HG02763 (cell line): Measurements from ENCODE around the gene SCNN1B.
"Not testable (repeated sequence)": the region's sequence is repeated elsewhere in the genome, so short reads cannot be mapped to it uniquely, and the experiment has no call there.

ENCODE experiments used
- ATAC-seq: cut with Tn5 transposase; IDR thresholded peaks from one replicate; pipeline ENCODE4 v1.9.1; 2021; ENCODE audit warnings: mild to moderate bottlenecking, moderate library complexity; ENCODE audit not compliant: unreplicated experiment

Gene SCNN1B

GRCh38 chr16:23378921-23379320 is 76.8 kb downstream of the SCNN1B start:
- no peak for ATAC-seq

- ATAC-seq: no peak
These were observed 77.6 kb downstream of the SCNN1B start for GRCh38 chr16:23379707-23380106.

GRCh38 chr16:23380501-23380951 is 78.4 kb downstream of the SCNN1B start:
- ATAC-seq: no peak

- not testable (repeated sequence) for ATAC-seq
These were observed 79.6 kb downstream of the SCNN1B start for GRCh38 chr16:23381702-23382101.

GRCh38 chr16:23382279-23382678 is 80.2 kb downstream of the SCNN1B start:
- ATAC-seq: no peak

GRCh38 chr16:23383881-23384280 is 81.8 kb downstream of the SCNN1B start:
- ATAC-seq: no peak

- no peak for ATAC-seq
These were observed 82.8 kb downstream of the SCNN1B start for GRCh38 chr16:23384878-23385277.

GRCh38 chr16:23385441-23385840 is 83.3 kb downstream of the SCNN1B start:
- no peak for ATAC-seq

GRCh38 chr16:23387666-23388065 is 85.6 kb downstream of the SCNN1B start:
- no peak for ATAC-seq

- no peak for ATAC-seq
These were observed 86.7 kb downstream of the SCNN1B start for GRCh38 chr16:23388786-23389185.

GRCh38 chr16:23389201-23389600 is 87.1 kb downstream of the SCNN1B start:
- ATAC-seq: no peak

- ATAC-seq: not testable (repeated sequence)
These were observed 87.8 kb downstream of the SCNN1B start for GRCh38 chr16:23389936-23390335.

- no peak for ATAC-seq
These were observed 89.5 kb downstream of the SCNN1B start for GRCh38 chr16:23391381-23392222.

GRCh38 chr16:23392223-23392600 is 90.1 kb downstream of the SCNN1B start:
- no peak for ATAC-seq

GRCh38 chr16:23394141-23394831 is 92.2 kb downstream of the SCNN1B start:
- ATAC-seq: no peak

- ATAC-seq: no peak
These were observed 93.6 kb downstream of the SCNN1B start for GRCh38 chr16:23395732-23396131.

- no peak for ATAC-seq
These were observed 95.4 kb downstream of the SCNN1B start for GRCh38 chr16:23397464-23397863.

GRCh38 chr16:23398987-23399805 is 97.1 kb downstream of the SCNN1B start:
- ATAC-seq: no peak

- ATAC-seq: not testable (repeated sequence)
These were observed 98.3 kb downstream of the SCNN1B start for GRCh38 chr16:23400447-23400846.

- ATAC-seq: no peak
These were observed 99.0 kb downstream of the SCNN1B start for GRCh38 chr16:23401139-23401538.

GRCh38 chr16:23402100-23402499 is 100.0 kb downstream of the SCNN1B start:
- ATAC-seq: no peak
